ENCODE measurements around the gene GRAMD2B. TPM values are rescaled to one million over a fixed set of nuclear protein-coding genes. Genes with fewer than 3 reads are reported as not detected.

GRAMD2B gene
- total and polyA plus RNA-seq, 2 of the 13 experiments (the other 11 are each of a cell fraction or from before 2014, with no cell fraction given), result 8.1 to 10.6 TPM

GRCh38 chr5:126477294-126478117, 54.3 kb downstream of the GRAMD2B start:
- Histone ChIP-seq H3K9me3 (ENCODE audit: low read length) (no peaks in the 10 kb centered on the region), H4K20me1 (ENCODE audit: insufficient read depth, low read length) (no peaks in the 10 kb centered on the region), H3K36me3 (replicated peaks in 1 of 2; ENCODE audit: control insufficient read depth in 1 of 2, insufficient read depth in 2 of 2, low read length in 2 of 2) (peaks cover 0 to 8% of the 10 kb centered on the region in 2 experiments; a peak in 4 of 5 replicates), H3K4me2 (ENCODE audit: low read depth, low read length) (no peak overlapping the region), H3K4me1 (ENCODE audit: insufficient read depth, low read length) (peaks cover 7% of the 10 kb centered on the region), H3K27me3 (ENCODE audit: control insufficient read depth in 1 of 2, insufficient read depth in 2 of 2, low read length in 2 of 2) (no peaks in the 10 kb centered on the region), H3K27ac (ENCODE audit: extremely low read length, insufficient read depth, low read length) (no peak overlapping the region), H3K4me3 (replicated peaks in 1 of 3; ENCODE audit: insufficient read depth in 1 of 3, low read depth in 2 of 3, low read length in 3 of 3) (no peak overlapping the region), H3K9ac (ENCODE audit: insufficient read depth, low read depth, low read length) (no peak overlapping the region), H3K79me2 (ENCODE audit: insufficient read depth, low read length) (no peaks in the 10 kb centered on the region), H2AFZ (ENCODE audit: low read length) (no peak overlapping the region)
- ChIA-PET POLR2A (no interaction called here), CTCF (ENCODE audit: low intra/inter-chr PET ratio, low total read pairs) (no interaction called here)
- WGBS (ENCODE audit: low lambda C conversion rate), result 86% methylated on average over 5 of the region's 5 CpGs
- FAIRE-seq (no peak), DNase-seq (ENCODE audit: low spot score) (no peak), ATAC-seq (no peak)
- intact Hi-C loops (cut with micrococcal nuclease; ENCODE audit: unreplicated experiment) (no loop called here), in situ Hi-C loops (cut with HindIII; ENCODE audit: extremely low pct_ligation_motif_present, low pct_unique_long_range_greater_than_20kb) (no loop called here)
- BruUV-seq (replicated peaks), result no TSS peak
- TF ChIP-seq TP53 (CRISPR knock-in tag; conservative IDR thresholded peaks at IDR 0.05) (no peak), CEBPZ (IDR thresholded peaks at IDR 0.05; ENCODE audit: low read length) (no peak), ZMYM4 (CRISPR knock-in tag; IDR thresholded peaks at IDR 0.05) (no peak), KLF11 (CRISPR knock-in tag; IDR thresholded peaks at IDR 0.05) (no peak), TEAD2 (CRISPR knock-in tag; IDR thresholded peaks at IDR 0.05) (no peak), HOXA7 (CRISPR knock-in tag; IDR thresholded peaks at IDR 0.05) (no peak), HMG20B (CRISPR knock-in tag; conservative IDR thresholded peaks at IDR 0.05) (no peak), POLR2G (IDR thresholded peaks at IDR 0.05; ENCODE audit: low read depth, low read length) (no peak), THAP9 (CRISPR knock-in tag; IDR thresholded peaks at IDR 0.05; ENCODE audit: borderline replicate concordance) (no peak)
- TF ChIP-seq, protein P1, sequence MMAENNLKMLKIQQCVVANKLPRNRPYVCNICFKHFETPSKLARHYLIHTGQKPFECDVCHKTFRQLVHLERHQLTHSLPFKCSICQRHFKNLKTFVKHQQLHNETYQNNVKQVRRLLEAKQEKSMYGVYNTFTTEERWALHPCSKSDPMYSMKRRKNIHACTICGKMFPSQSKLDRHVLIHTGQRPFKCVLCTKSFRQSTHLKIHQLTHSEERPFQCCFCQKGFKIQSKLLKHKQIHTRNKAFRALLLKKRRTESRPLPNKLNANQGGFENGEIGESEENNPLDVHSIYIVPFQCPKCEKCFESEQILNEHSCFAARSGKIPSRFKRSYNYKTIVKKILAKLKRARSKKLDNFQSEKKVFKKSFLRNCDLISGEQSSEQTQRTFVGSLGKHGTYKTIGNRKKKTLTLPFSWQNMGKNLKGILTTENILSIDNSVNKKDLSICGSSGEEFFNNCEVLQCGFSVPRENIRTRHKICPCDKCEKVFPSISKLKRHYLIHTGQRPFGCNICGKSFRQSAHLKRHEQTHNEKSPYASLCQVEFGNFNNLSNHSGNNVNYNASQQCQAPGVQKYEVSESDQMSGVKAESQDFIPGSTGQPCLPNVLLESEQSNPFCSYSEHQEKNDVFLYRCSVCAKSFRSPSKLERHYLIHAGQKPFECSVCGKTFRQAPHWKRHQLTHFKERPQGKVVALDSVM (CRISPR knock-in tag; IDR thresholded peaks at IDR 0.05), result no peak
- TF ChIP-seq, protein P2, sequence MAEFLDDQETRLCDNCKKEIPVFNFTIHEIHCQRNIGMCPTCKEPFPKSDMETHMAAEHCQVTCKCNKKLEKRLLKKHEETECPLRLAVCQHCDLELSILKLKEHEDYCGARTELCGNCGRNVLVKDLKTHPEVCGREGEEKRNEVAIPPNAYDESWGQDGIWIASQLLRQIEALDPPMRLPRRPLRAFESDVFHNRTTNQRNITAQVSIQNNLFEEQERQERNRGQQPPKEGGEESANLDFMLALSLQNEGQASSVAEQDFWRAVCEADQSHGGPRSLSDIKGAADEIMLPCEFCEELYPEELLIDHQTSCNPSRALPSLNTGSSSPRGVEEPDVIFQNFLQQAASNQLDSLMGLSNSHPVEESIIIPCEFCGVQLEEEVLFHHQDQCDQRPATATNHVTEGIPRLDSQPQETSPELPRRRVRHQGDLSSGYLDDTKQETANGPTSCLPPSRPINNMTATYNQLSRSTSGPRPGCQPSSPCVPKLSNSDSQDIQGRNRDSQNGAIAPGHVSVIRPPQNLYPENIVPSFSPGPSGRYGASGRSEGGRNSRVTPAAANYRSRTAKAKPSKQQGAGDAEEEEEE (CRISPR knock-in tag; IDR thresholded peaks at IDR 0.05; ENCODE audit: borderline replicate concordance), result no peak
- TF ChIP-seq, protein P3, sequence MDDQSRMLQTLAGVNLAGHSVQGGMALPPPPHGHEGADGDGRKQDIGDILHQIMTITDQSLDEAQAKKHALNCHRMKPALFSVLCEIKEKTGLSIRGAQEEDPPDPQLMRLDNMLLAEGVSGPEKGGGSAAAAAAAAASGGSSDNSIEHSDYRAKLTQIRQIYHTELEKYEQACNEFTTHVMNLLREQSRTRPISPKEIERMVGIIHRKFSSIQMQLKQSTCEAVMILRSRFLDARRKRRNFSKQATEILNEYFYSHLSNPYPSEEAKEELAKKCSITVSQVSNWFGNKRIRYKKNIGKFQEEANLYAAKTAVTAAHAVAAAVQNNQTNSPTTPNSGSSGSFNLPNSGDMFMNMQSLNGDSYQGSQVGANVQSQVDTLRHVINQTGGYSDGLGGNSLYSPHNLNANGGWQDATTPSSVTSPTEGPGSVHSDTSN (CRISPR knock-in tag; IDR thresholded peaks at IDR 0.05; ENCODE audit: borderline replicate concordance), result no peak

All from HepG2 (cell line).